BE2C (cell line): ENCODE results near the gene ZNF554.
"Not testable (repeated sequence)": the region's sequence is repeated elsewhere in the genome, so short reads cannot be mapped to it uniquely, and the experiment has no call there.

Experiments used
- DNase-seq: peaks from one replicate; pipeline ENCODE4 v3.0.0-alpha.2; 2020
- H3K27me3 ChIP-seq: fragments of 250-450 bp; sonication (Bioruptor Pico); 2 replicates; pipeline ENCODE4 v1.5.1; 2020; ENCODE audit warnings: mild to moderate bottlenecking
- H3K36me3 ChIP-seq: fragments of 250-450 bp; sonication (Bioruptor Pico); 2 replicates; pipeline ENCODE4 v1.5.1; 2020; ENCODE audit warnings: mild to moderate bottlenecking
- H3K4me1 ChIP-seq: fragments of 250-450 bp; sonication (Bioruptor Pico); 2 replicates; pipeline ENCODE4 v1.5.1; 2020
- H3K4me3 ChIP-seq: 2 replicates; pipeline ENCODE4 v1.5.1; 2011; ENCODE audit warnings: low read depth, low read length
- H3K9me3 ChIP-seq: fragments of 250-450 bp; sonication (Bioruptor Pico); 2 replicates; pipeline ENCODE4 v1.5.1; 2020
- CTCF ChIP-seq: IDR thresholded peaks from 2 replicates; pipeline ENCODE4 v1.5.1; 2012; ENCODE audit warnings: mild to moderate bottlenecking, low read depth, low read length

The ZNF554 gene

GRCh38 chr19:2867025-2867991 is 47.6 kb downstream of the ZNF554 start, which contains the start of gene ZNF556:
TSS of gene ZNF556 (plus strand) at chr19:2867335. CDS start at chr19:2867422, 87 bp downstream.
- Histone ChIP-seq H3K4me3 (peak within 1 kb of the TSS; percentile 65), H3K27me3 (no peaks in the 10 kb centered on the region), H3K36me3 (peaks cover 3% of the 10 kb centered on the region; the same call in 1 of the 2 replicates), H3K9me3 (no peaks in the 10 kb centered on the region), H3K4me1 (no peaks in the 10 kb centered on the region)
- no peak for TF ChIP-seq CTCF
- peak; percentile 98 for DNase-seq

GRCh38 chr19:2869618-2870017 is 50.0 kb downstream of the ZNF554 start:
- Histone ChIP-seq H3K36me3 (peaks cover 3% of the 10 kb centered on the region; the same call in 1 of the 2 replicates), H3K9me3 (no peaks in the 10 kb centered on the region), H3K4me3 (no peak overlapping the region), H3K27me3 (no peaks in the 10 kb centered on the region), H3K4me1 (no peaks in the 10 kb centered on the region)
- TF ChIP-seq CTCF = no peak
- DNase-seq = no peak

- not testable (repeated sequence) for DNase-seq, H3K9me3 ChIP-seq, H3K36me3 ChIP-seq, H3K27me3 ChIP-seq, H3K4me1 ChIP-seq, H3K4me3 ChIP-seq
These were observed 52.5 kb downstream of the ZNF554 start for GRCh38 chr19:2872175-2872574.

- Histone ChIP-seq H3K9me3 (peaks cover 11% of the 10 kb centered on the region), H3K27me3 (no peaks in the 10 kb centered on the region), H3K4me1 (no peaks in the 10 kb centered on the region), H3K4me3 (no peak overlapping the region), H3K36me3 (peaks cover 7% of the 10 kb centered on the region)
- no peak for DNase-seq
- no peak for TF ChIP-seq CTCF
These were observed 58.0 kb downstream of the ZNF554 start for GRCh38 chr19:2877398-2878331.

GRCh38 chr19:2883686-2884439 is 64.2 kb downstream of the ZNF554 start:
- no peak for TF ChIP-seq CTCF
- H3K4me3 ChIP-seq = no peak overlapping the region
- H3K9me3 ChIP-seq = peaks cover 6% of the 10 kb centered on the region
- no peaks in the 10 kb centered on the region for H3K27me3 ChIP-seq
- no peaks in the 10 kb centered on the region for H3K36me3 ChIP-seq
- H3K4me1 ChIP-seq = no peaks in the 10 kb centered on the region; the same call in 1 of the 2 replicates
- no peak for DNase-seq

GRCh38 chr19:2885736-2886135 is 66.1 kb downstream of the ZNF554 start:
- no peaks in the 10 kb centered on the region for H3K36me3 ChIP-seq

More at GRCh38 chr19:2885736-2886135, 66.1 kb downstream of the ZNF554 start:
- Histone ChIP-seq H3K4me1 (no peaks in the 10 kb centered on the region; the same call in 1 of the 2 replicates), H3K27me3 (no peaks in the 10 kb centered on the region), H3K9me3 (no peaks in the 10 kb centered on the region; the same call in 1 of the 2 replicates), H3K4me3 (no peak overlapping the region)
- no peak for DNase-seq
- no peak for TF ChIP-seq CTCF
